Endothelial cell of umbilical vein (primary cell): Measurements from ENCODE around the gene DNAJC17. TPM values are rescaled to one million over a fixed set of nuclear protein-coding genes. Genes with fewer than 3 reads are reported as not detected.

Experiments used
- BruUV-seq: library from RNA; stranded (reverse); fragments of 400-500 nt; replicated peaks from 2 replicates; lab custom pipeline; 2021; lab: Mats Ljungman, UMichigan
- CTCF ChIA-PET: fragments of 300-600, 350-600 bp; sonication (Branson Sonifier 250); formaldehyde crosslinking; loops from one replicate; lab custom pipeline; 2021; ENCODE audit warnings: antibody characterized with exemption, inconsistent platforms; lab: Charles Lee
- POLR2A ChIA-PET: fragments of 300-600, 350-600 bp; sonication (Branson Sonifier 250); formaldehyde crosslinking; loops from one replicate; lab custom pipeline; 2021; ENCODE audit warnings: antibody characterized with exemption, inconsistent platforms; lab: Charles Lee
- DNase-seq: peaks from one replicate; pipeline ENCODE4 v3.0.0-alpha.2; 2011; ENCODE audit warnings: low read depth, low spot score
- FAIRE-seq: peaks from 2 replicates; lab custom pipeline; 2011; peaks lifted over from hg19 to GRCh38; lab: Jason Lieb, UNC
- H2AFZ ChIP-seq: 2 replicates; pipeline ENCODE4 v1.6.0; 2012; ENCODE audit warnings: low read depth, low read length, control low read depth, inconsistent platforms
- H3K27ac ChIP-seq: 2 replicates; pipeline ENCODE4 v1.5.1; 2011; ENCODE audit warnings: low read depth, mild to moderate bottlenecking, control low read depth, low read length, moderate library complexity; ENCODE audit not compliant: insufficient read depth
- H3K27me3 ChIP-seq, 2 experiments: 2 replicates each; pipeline versions ENCODE4 v1.6.0 to v1.6.1; 2011; ENCODE audit warnings: low read length in 2 of 2, mixed read lengths in 1 of 2; ENCODE audit not compliant: control insufficient read depth in 2 of 2, insufficient read depth in 2 of 2
- H3K36me3 ChIP-seq, 2 experiments: 2 replicates in 1 of 2; 3 replicates in 1 of 2; pipeline ENCODE4 v1.5.1; 2011; ENCODE audit warnings: low read length in 2 of 2, mild to moderate bottlenecking in 1 of 2, moderate library complexity in 1 of 2; ENCODE audit not compliant: control insufficient read depth in 2 of 2, insufficient read depth in 2 of 2; ENCODE audit errors: extremely low read depth in 1 of 2
- H3K4me1 ChIP-seq: 3 replicates; pipeline ENCODE4 v1.5.1; 2011; ENCODE audit warnings: mild to moderate bottlenecking, low read length; ENCODE audit not compliant: control insufficient read depth, insufficient read depth; ENCODE audit errors: extremely low read depth
- H3K4me2 ChIP-seq: 2 replicates; pipeline ENCODE4 v1.6.1; 2011; ENCODE audit warnings: low read length, control low read depth, mixed read lengths; ENCODE audit not compliant: insufficient read depth
- H3K4me3 ChIP-seq, 3 experiments: fragments of 200-600 bp in 1 of 3; sonication (generic), shearing (Covaris generic) in 1 of 3; replicated peaks in 1 of 3; 2 replicates each; pipeline ENCODE4 v1.5.1; 2011 to 2016; ENCODE audit warnings: control low read depth in 3 of 3, low read length in 3 of 3, mild to moderate bottlenecking in 2 of 3, inconsistent platforms in 1 of 3, low read depth in 1 of 3, moderate library complexity in 1 of 3; ENCODE audit not compliant: insufficient read depth in 1 of 3
- H3K79me2 ChIP-seq: 2 replicates; pipeline ENCODE4 v1.6.0; 2012; ENCODE audit warnings: low read length, inconsistent platforms; ENCODE audit not compliant: control insufficient read depth, insufficient read depth
- H3K9ac ChIP-seq: replicated peaks from 2 replicates; pipeline ENCODE3; 2011; ENCODE audit warnings: low read length, control low read depth; ENCODE audit not compliant: insufficient read depth; ENCODE audit errors: extremely low read depth
- H3K9me1 ChIP-seq: replicated peaks from 3 replicates; pipeline ENCODE4 v1.6.0; 2011; ENCODE audit warnings: mild to moderate bottlenecking, low read length; ENCODE audit not compliant: control insufficient read depth, insufficient read depth; ENCODE audit errors: extremely low read depth
- H3K9me3 ChIP-seq: replicated peaks from 2 replicates; pipeline ENCODE4 v1.5.1; 2012; ENCODE audit warnings: low read length, inconsistent platforms; ENCODE audit not compliant: control insufficient read depth, insufficient read depth
- H4K20me1 ChIP-seq: replicated peaks from 2 replicates; pipeline ENCODE3; 2011; ENCODE audit warnings: mild to moderate bottlenecking, low read length; ENCODE audit not compliant: control insufficient read depth, insufficient read depth; ENCODE audit errors: extremely low read depth
- CTCF ChIP-seq, 2 donors: IDR thresholded peaks; 1 replicate in 1 of 2; 2 replicates in 1 of 2; pipeline ENCODE4 v1.5.1; 2011; ENCODE audit warnings: low read length in 2 of 2, mild to moderate bottlenecking in 2 of 2, moderate library complexity in 2 of 2, control low read depth in 1 of 2, inconsistent platforms in 1 of 2, low read depth in 1 of 2; ENCODE audit not compliant: insufficient read depth in 1 of 2; ENCODE audit errors: extremely low read depth in 1 of 2
- EZH2 ChIP-seq: IDR thresholded peaks from 2 replicates; pipeline ENCODE4 v1.6.1; 2012; ENCODE audit warnings: borderline replicate concordance, low read depth, mild to moderate bottlenecking, moderate library complexity, low read length, inconsistent platforms; ENCODE audit not compliant: severe bottlenecking
- FOS ChIP-seq: IDR thresholded peaks from 2 replicates; pipeline ENCODE4 v1.6.1; 2011; ENCODE audit warnings: mild to moderate bottlenecking, low read length, moderate library complexity, borderline replicate concordance; ENCODE audit not compliant: insufficient read depth
- GATA2 ChIP-seq: IDR thresholded peaks from 2 replicates; pipeline ENCODE4 v1.7.0; 2011; ENCODE audit warnings: low read depth, mild to moderate bottlenecking, moderate library complexity, mixed read lengths, low read length; ENCODE audit not compliant: insufficient read length, insufficient read depth
- JUN ChIP-seq: IDR thresholded peaks from 2 replicates; pipeline ENCODE4 v1.6.1; 2011; ENCODE audit warnings: borderline replicate concordance, low read depth; ENCODE audit not compliant: insufficient read length, insufficient read depth
- MYC ChIP-seq: IDR thresholded peaks from one replicate; pipeline ENCODE4 v1.6.1; 2011; ENCODE audit warnings: mild to moderate bottlenecking, low read depth, low read length
- POLR2A ChIP-seq: IDR thresholded peaks from 2 replicates; pipeline ENCODE4 v1.6.1; 2012; ENCODE audit warnings: low read depth, mild to moderate bottlenecking, control low read depth, low read length
- POLR2AphosphoS5 ChIP-seq: IDR thresholded peaks from 2 replicates; pipeline ENCODE4 v1.6.1; 2012; ENCODE audit warnings: low read depth, mild to moderate bottlenecking, control low read depth, low read length, moderate library complexity; ENCODE audit not compliant: insufficient read depth
- dilution Hi-C: fragments of 300-500 bp; cut with MboI; formaldehyde crosslinking; loops from one replicate; pipeline ENCODE4 v1.15.0; 2019; ENCODE audit warnings: low sequenced_read_pairs; ENCODE audit not compliant: extremely low pct_ligation_motif_present
- intact Hi-C: fragments of 100-400 bp; cut with micrococcal nuclease; formaldehyde crosslinking; loops from one replicate; pipeline ENCODE4 v1.10.0; 2022
- polyA plus RNA-seq, 4 experiments: library from polyadenylated mRNA; depleted of rRNA in 3 of 4; stranded (reverse) in 3 of 4; unstranded in 1 of 4; fragments of >200 nt; gene quantifications; 2 replicates each; pipeline versions ENCODE4 v1.2.1 to v1.2.3, GENCODE V29; 2011 to 2012; ENCODE audit warnings: missing spikeins in 1 of 4
- total RNA-seq: library from RNA; stranded (reverse); gene quantifications from 2 replicates; pipeline ENCODE4 v1.2.3, GENCODE V29; 2021
- TF ChIP-seq, protein P1 (sequence below): IDR thresholded peaks from 2 replicates; pipeline ENCODE4 v1.6.1; 2011; ENCODE audit not compliant: insufficient read depth, insufficient read length

Gene DNAJC17
- total and polyA plus RNA-seq, 2 donors (not counting 3 experiments of a cell fraction or from before 2014, with no cell fraction given), result 30.7 to 46.4 TPM

DNA sequence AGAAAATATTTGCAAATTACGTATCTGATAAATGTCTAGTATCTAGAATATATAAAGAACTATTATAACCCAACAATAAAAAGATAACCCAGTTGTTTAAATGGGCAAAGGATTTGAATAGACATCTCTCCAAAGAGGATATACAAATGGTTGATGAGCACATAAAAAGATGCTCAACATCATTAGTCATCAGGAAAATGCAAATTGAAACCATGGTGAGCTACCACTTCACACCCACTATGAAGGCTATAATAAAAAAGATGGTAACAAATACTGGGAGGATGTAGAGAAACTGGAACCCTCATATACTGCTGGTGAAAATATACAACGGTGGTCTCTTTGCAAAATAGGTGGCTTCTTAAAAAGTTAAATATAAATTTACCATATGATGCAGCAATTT lies 84.3 kb downstream of the DNAJC17 start:
- TF ChIP-seq JUN, result no peak
- TF ChIP-seq EZH2, result no peak
- TF ChIP-seq POLR2A, result no peak
- no peak for TF ChIP-seq CTCF (IDR thresholded peaks at IDR 0.05; ENCODE audit: extremely low read depth in 1 of 2, insufficient read depth in 1 of 2, low read depth in 1 of 2, low read length in 2 of 2)
- TF ChIP-seq, protein P1, sequence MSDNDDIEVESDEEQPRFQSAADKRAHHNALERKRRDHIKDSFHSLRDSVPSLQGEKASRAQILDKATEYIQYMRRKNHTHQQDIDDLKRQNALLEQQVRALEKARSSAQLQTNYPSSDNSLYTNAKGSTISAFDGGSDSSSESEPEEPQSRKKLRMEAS, result no peak
- no peak for TF ChIP-seq MYC
- TF ChIP-seq FOS, result no peak
- TF ChIP-seq POLR2AphosphoS5, result no peak
- no peak for TF ChIP-seq GATA2
- H4K20me1 ChIP-seq, result no peaks in the 10 kb centered on the region
- DNase-seq (no peak), FAIRE-seq (no peak)
- dilution Hi-C loops (no loop called here), intact Hi-C loops (no loop called here)
- no peak overlapping the region for H3K27ac ChIP-seq
- H3K79me2 ChIP-seq, result no peaks in the 10 kb centered on the region
- no peak overlapping the region for H3K9ac ChIP-seq
- no peak overlapping the region for H3K4me2 ChIP-seq
- ChIA-PET POLR2A (no interaction called here), CTCF (interaction anchor here (1.2 to 1.7 kb wide), 3 partner anchors 8 to 16 kb away, joined by 3 to 5 read pairs (median 4); no protein-coding TSS in a partner anchor)
- peaks cover 7% of the 10 kb centered on the region for H3K4me1 ChIP-seq
- peaks cover 0 to 2% of the 10 kb centered on the region in 2 experiments for H3K36me3 ChIP-seq
- no peaks in the 10 kb centered on the region for H3K27me3 ChIP-seq
- no peak overlapping the region for H3K4me3 ChIP-seq
- H3K9me1 ChIP-seq, result no peaks in the 10 kb centered on the region
- H3K9me3 ChIP-seq, result no peaks in the 10 kb centered on the region
- BruUV-seq, result no TSS peak
- H2AFZ ChIP-seq, result no peak overlapping the region
